Eye (tissue), 1 donor: ENCODE measurements around the gene SLC25A20.
"Not testable (repeated sequence)": the region's sequence is repeated elsewhere in the genome, so short reads cannot be mapped to it uniquely, and the experiment has no call there.

Source experiments
- DNase-seq: peaks from one replicate; pipeline ENCODE4 v3.0.0-alpha.2; 2015

Gene SLC25A20

GRCh38 chr3:48845170-48845569 is 53.5 kb downstream of the SLC25A20 start:
- peak; percentile 65 for DNase-seq

- no peak for DNase-seq
Observed at GRCh38 chr3:48837163-48837562, 61.5 kb downstream of the SLC25A20 start.

GRCh38 chr3:48835650-48836366 is 62.9 kb downstream of the SLC25A20 start:
- DNase-seq: no peak

GRCh38 chr3:48832684-48833083 is 66.0 kb downstream of the SLC25A20 start:
- DNase-seq: no peak

- DNase-seq: peak; percentile 72
Observed at GRCh38 chr3:48830715-48831114, 68.0 kb downstream of the SLC25A20 start.

- DNase-seq: not testable (repeated sequence)
Observed at GRCh38 chr3:48829525-48829924, 69.2 kb downstream of the SLC25A20 start.

- not testable (repeated sequence) for DNase-seq
Observed at GRCh38 chr3:48827874-48828273, 70.8 kb downstream of the SLC25A20 start.

- no peak for DNase-seq
Observed at GRCh38 chr3:48826451-48826850, 72.2 kb downstream of the SLC25A20 start.

- DNase-seq: no peak
Observed at GRCh38 chr3:48820612-48821324, 77.9 kb downstream of the SLC25A20 start.

GRCh38 chr3:48819234-48820221 is 79.2 kb downstream of the SLC25A20 start:
- no peak for DNase-seq

GRCh38 chr3:48811524-48811923 is 87.2 kb downstream of the SLC25A20 start:
- DNase-seq: no peak
